AG10803 (cell line): ENCODE results near the gene PHLDA3.
A peak's percentile ranks its signal among the peaks of the same experiment; 100 is the strongest.
"Not testable (repeated sequence)": the region's sequence is repeated elsewhere in the genome, so short reads cannot be mapped to it uniquely, and the experiment has no call there.

ENCODE experiments used
- DNase-seq: peaks from one replicate; pipeline ENCODE4 v3.0.0; 2010; ENCODE audit warnings: low read depth
- H3K4me3 ChIP-seq: 2 replicates; pipeline ENCODE4 v1.5.1; 2011; ENCODE audit warnings: mild to moderate bottlenecking, low read length, control low read depth
- CTCF ChIP-seq: conservative IDR thresholded peaks from 2 replicates; pipeline ENCODE4 v1.5.1; 2011; ENCODE audit warnings: mild to moderate bottlenecking, low read length, control low read depth, inconsistent platforms

The PHLDA3 gene

DNA sequence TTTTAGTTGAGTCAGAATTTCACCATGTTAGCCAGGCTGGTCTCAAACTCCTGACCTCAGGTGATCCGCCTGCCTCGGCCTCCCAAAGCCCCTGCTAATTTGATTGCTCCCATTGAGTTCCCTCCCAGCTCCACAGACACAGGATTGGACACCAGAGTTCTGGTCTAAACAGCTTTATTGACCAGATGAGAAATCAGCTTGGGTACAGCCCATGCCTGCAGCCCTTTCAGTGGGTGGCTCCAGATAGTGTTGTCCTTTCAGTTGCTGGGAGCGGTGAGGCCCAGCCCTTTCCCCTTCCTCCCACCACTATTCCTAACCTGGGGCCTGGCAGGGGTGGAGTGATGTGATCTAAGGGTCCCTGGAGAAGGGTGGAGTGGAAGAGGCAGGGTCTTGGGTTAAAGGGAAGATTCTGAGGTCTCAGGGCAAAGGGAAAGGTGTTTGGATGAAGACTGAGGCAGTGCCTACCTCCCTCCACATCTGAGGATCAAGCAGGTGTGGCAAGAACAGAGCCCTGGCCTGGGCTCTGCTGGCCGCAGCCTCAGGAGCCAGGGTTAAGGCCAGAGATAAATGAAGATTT lies 14.5 kb upstream of the PHLDA3 start:
- no peak overlapping the region for H3K4me3 ChIP-seq
- DNase-seq, result no peak
- no peak for TF ChIP-seq CTCF

- H3K4me3 ChIP-seq, result no peak overlapping the region
- no peak for TF ChIP-seq CTCF
- DNase-seq, result no peak
These were observed 13.8 kb upstream of the PHLDA3 start for GRCh38 chr1:201482755-201483154.

GRCh38 chr1:201481761-201482493 lies 12.9 kb upstream of the PHLDA3 start:
- DNase-seq, result peak; percentile 72
- peak overlapping the region; percentile 12; the same call in 1 of the 2 replicates for H3K4me3 ChIP-seq
- peak; percentile 80 for TF ChIP-seq CTCF

GRCh38 chr1:201481004-201481380 lies 12.0 kb upstream of the PHLDA3 start:
- peak overlapping the region; percentile 41 for H3K4me3 ChIP-seq
- no peak for DNase-seq
- TF ChIP-seq CTCF, result no peak

- TF ChIP-seq CTCF, result peak; percentile 19; the same call in 1 of the 2 replicates
- DNase-seq, result peak; percentile 71
- H3K4me3 ChIP-seq, result peak overlapping the region; percentile 41
These were observed 11.4 kb upstream of the PHLDA3 start for GRCh38 chr1:201480231-201481003.

DNA sequence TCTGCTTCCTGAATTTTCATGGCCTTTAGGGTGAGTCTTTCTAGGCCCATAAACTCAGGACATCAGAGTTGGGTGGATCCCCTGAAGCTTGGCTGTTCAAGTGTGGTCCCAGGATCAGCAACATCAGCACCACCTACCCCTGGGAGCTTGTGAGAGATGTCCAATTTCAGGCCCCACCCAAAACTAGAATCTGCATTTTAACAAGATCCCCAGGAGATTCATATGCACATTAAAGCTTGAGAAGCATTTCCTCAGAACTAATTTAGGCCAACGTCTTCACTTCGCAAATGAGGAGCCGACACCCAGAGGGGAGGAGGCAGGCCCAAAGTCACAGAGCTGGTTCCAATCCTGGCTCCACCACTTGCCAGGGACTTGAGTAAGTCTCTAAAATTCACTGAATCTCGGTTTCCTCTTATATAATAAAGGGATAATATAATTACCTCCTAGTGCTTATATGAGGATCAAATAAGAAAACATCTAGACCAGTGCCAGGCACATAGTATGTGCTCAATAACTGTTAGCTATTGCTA lies 10.3 kb upstream of the PHLDA3 start:
- DNase-seq, result no peak
- no peak overlapping the region for H3K4me3 ChIP-seq
- TF ChIP-seq CTCF, result no peak

DNA sequence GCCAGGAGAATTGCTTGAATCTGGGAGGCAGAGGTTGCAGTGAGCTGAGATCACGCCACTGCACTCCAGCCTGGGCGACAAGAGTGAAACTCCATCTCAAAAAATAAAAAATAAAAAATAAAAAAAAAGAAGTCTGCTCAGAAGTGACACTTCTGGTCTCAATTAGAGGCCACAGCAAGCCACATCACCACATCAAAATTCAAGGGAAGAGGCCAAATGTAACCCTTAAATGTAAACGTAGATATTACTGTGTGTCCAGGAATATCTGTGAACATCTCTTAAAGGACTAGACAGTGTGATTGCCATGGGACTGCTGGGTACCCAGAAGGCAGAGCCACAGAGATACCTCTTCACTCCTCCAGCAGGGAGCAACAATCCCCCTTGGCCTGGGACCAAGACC lies 9.7 kb upstream of the PHLDA3 start:
- not testable (repeated sequence) for DNase-seq, H3K4me3 ChIP-seq
